Loucy (cell line): ENCODE data around the gene VPS13D.

ENCODE experiments used
- H2AFZ ChIP-seq: fragments of 200-600 bp; sonication (generic); 2 replicates; pipeline ENCODE4 v1.6.0; 2016; ENCODE audit warnings: antibody characterized with exemption, mild to moderate bottlenecking, low read length, moderate library complexity
- H3F3A ChIP-seq: fragments of 200-600 bp; 2 replicates; pipeline ENCODE4 v1.6.0; 2016; ENCODE audit warnings: antibody characterized with exemption, low read depth, mild to moderate bottlenecking
- H3K27me3 ChIP-seq: fragments of 200-600 bp; sonication (generic); 2 replicates; pipeline ENCODE4 v1.6.1; 2014; ENCODE audit warnings: low read length, mild to moderate bottlenecking; ENCODE audit not compliant: insufficient read depth, poor library complexity, severe bottlenecking
- H3K36me3 ChIP-seq: fragments of 200-600 bp; sonication (generic); 2 replicates; pipeline ENCODE4 v1.6.1; 2016; ENCODE audit warnings: low read length; ENCODE audit not compliant: insufficient read depth
- H3K4me1 ChIP-seq: fragments of 200-600 bp; sonication (generic); 2 replicates; pipeline ENCODE4 v1.5.1; 2014; ENCODE audit warnings: low read length, mild to moderate bottlenecking; ENCODE audit not compliant: insufficient read depth, poor library complexity, severe bottlenecking
- H3K4me2 ChIP-seq: fragments of 200-600 bp; sonication (generic); 2 replicates; pipeline ENCODE4 v1.6.0; 2014; ENCODE audit warnings: antibody characterized with exemption, low read length, low read depth, mild to moderate bottlenecking; ENCODE audit not compliant: poor library complexity, severe bottlenecking
- H3K4me3 ChIP-seq: fragments of 200-600 bp; sonication (generic); 2 replicates; pipeline ENCODE4 v1.5.1; 2014; ENCODE audit warnings: low read length, mild to moderate bottlenecking, mixed read lengths; ENCODE audit not compliant: poor library complexity, severe bottlenecking
- H3K79me2 ChIP-seq: fragments of 200-600 bp; sonication (generic); 2 replicates; pipeline ENCODE4 v1.6.1; 2014; ENCODE audit warnings: low read length; ENCODE audit not compliant: insufficient read depth
- H3K9ac ChIP-seq: fragments of 200-600 bp; sonication (generic); 2 replicates; pipeline ENCODE4 v1.6.0; 2014; ENCODE audit warnings: mild to moderate bottlenecking, low read depth, low read length, moderate library complexity; ENCODE audit not compliant: poor library complexity, severe bottlenecking
- H3K9me2 ChIP-seq: fragments of 200-600 bp; sonication (generic); replicated peaks from 2 replicates; pipeline ENCODE4 v1.6.1; 2016; ENCODE audit warnings: low read depth, low read length, mixed read lengths
- H3K9me3 ChIP-seq: fragments of 200-600 bp; sonication (generic); 2 replicates; pipeline ENCODE4 v1.6.1; 2014; ENCODE audit warnings: mild to moderate bottlenecking, antibody characterized with exemption, low read length, low read depth; ENCODE audit not compliant: insufficient read depth
- H4K20me1 ChIP-seq: fragments of 200-600 bp; sonication (generic); 2 replicates; pipeline ENCODE4 v1.6.0; 2014; ENCODE audit warnings: antibody characterized with exemption, low read length, mild to moderate bottlenecking; ENCODE audit not compliant: insufficient read depth, poor library complexity, severe bottlenecking
- CTCF ChIP-seq: fragments of 200-600 bp; sonication (generic); conservative IDR thresholded peaks from 2 replicates; pipeline ENCODE4 v1.5.1; 2014; ENCODE audit warnings: mild to moderate bottlenecking, antibody characterized with exemption, low read length
- EZH2phosphoT487 ChIP-seq: fragments of 200-600 bp; IDR thresholded peaks from 2 replicates; pipeline ENCODE4 v1.6.1; 2018; ENCODE audit warnings: antibody characterized with exemption, mild to moderate bottlenecking, moderate library complexity, borderline replicate concordance

The VPS13D gene

GRCh38 chr1:12244585-12244984 lies 14.8 kb downstream of the VPS13D start:
- no peaks in the 10 kb centered on the region for H3K9me3 ChIP-seq
- no peaks in the 10 kb centered on the region for H3K9me2 ChIP-seq
- H3K4me3 ChIP-seq, result no peak overlapping the region
- H3K36me3 ChIP-seq, result peaks cover 44% of the 10 kb centered on the region; the same call in 1 of the 2 replicates
- no peaks in the 10 kb centered on the region for H3K79me2 ChIP-seq
- H3K4me1 ChIP-seq, result no peaks in the 10 kb centered on the region
- H2AFZ ChIP-seq, result no peak overlapping the region
- H3K27me3 ChIP-seq, result no peaks in the 10 kb centered on the region
- no peak overlapping the region for H3K9ac ChIP-seq
- no peaks in the 10 kb centered on the region for H3F3A ChIP-seq
- TF ChIP-seq CTCF (no peak), EZH2phosphoT487 (no peak)
- no peaks in the 10 kb centered on the region for H4K20me1 ChIP-seq
- H3K4me2 ChIP-seq, result no peak overlapping the region

GRCh38 chr1:12245116-12245515 lies 15.3 kb downstream of the VPS13D start:
- Histone ChIP-seq H3F3A (no peaks in the 10 kb centered on the region), H3K36me3 (peaks cover 49% of the 10 kb centered on the region; the same call in 1 of the 2 replicates), H3K9ac (no peak overlapping the region), H2AFZ (no peak overlapping the region), H3K79me2 (no peaks in the 10 kb centered on the region), H3K9me2 (no peaks in the 10 kb centered on the region), H3K4me1 (no peaks in the 10 kb centered on the region), H3K27me3 (no peaks in the 10 kb centered on the region), H4K20me1 (no peaks in the 10 kb centered on the region), H3K9me3 (no peaks in the 10 kb centered on the region), H3K4me2 (no peak overlapping the region), H3K4me3 (no peak overlapping the region)
- no peak for TF ChIP-seq CTCF
- TF ChIP-seq EZH2phosphoT487, result no peak

- peaks cover 55% of the 10 kb centered on the region; the same call in 1 of the 2 replicates for H3K36me3 ChIP-seq
- H2AFZ ChIP-seq, result no peak overlapping the region
- no peaks in the 10 kb centered on the region for H3K4me1 ChIP-seq
- H3K9ac ChIP-seq, result no peak overlapping the region
- H3K4me3 ChIP-seq, result no peak overlapping the region
- no peaks in the 10 kb centered on the region for H3K9me3 ChIP-seq
- TF ChIP-seq EZH2phosphoT487 (no peak), CTCF (no peak)
- no peaks in the 10 kb centered on the region for H3F3A ChIP-seq
- no peaks in the 10 kb centered on the region for H3K79me2 ChIP-seq
- no peaks in the 10 kb centered on the region for H4K20me1 ChIP-seq
- no peak overlapping the region for H3K4me2 ChIP-seq
- H3K9me2 ChIP-seq, result no peaks in the 10 kb centered on the region
- H3K27me3 ChIP-seq, result no peaks in the 10 kb centered on the region
These were observed 15.9 kb downstream of the VPS13D start for GRCh38 chr1:12245733-12246132.
